Keratinocyte (primary cell): ENCODE data around the gene BICD1. TPM values are rescaled to one million over a fixed set of nuclear protein-coding genes. Genes with fewer than 3 reads are reported as not detected.

Source experiments
- DNase-seq: peaks from one replicate; pipeline ENCODE4 v3.0.0-alpha.2; 2011; ENCODE audit warnings: low read depth, missing footprints, low spot score
- FAIRE-seq: peaks from 2 replicates; lab custom pipeline; 2011; peaks lifted over from hg19 to GRCh38; lab: Jason Lieb, UNC
- H2AFZ ChIP-seq: 2 replicates; pipeline ENCODE4 v1.6.0; 2012; ENCODE audit warnings: low read length, control low read depth, inconsistent platforms; ENCODE audit not compliant: control insufficient read depth
- H3K27ac ChIP-seq: 2 replicates; pipeline ENCODE4 v1.5.1; 2011; ENCODE audit warnings: low read length; ENCODE audit not compliant: control insufficient read depth, insufficient read depth
- H3K27me3 ChIP-seq: 3 replicates; pipeline ENCODE4 v1.6.0; 2011; ENCODE audit warnings: low read length; ENCODE audit not compliant: control insufficient read depth, insufficient read depth; ENCODE audit errors: extremely low read depth
- H3K36me3 ChIP-seq, 2 experiments: 2 replicates in 1 of 2; 3 replicates in 1 of 2; pipeline ENCODE4 v1.5.1; 2011; ENCODE audit warnings: low read length in 2 of 2, mild to moderate bottlenecking in 1 of 2; ENCODE audit not compliant: control insufficient read depth in 2 of 2, insufficient read depth in 2 of 2; ENCODE audit errors: extremely low read depth in 1 of 2
- H3K4me1 ChIP-seq: 3 replicates; pipeline ENCODE4 v1.5.1; 2011; ENCODE audit warnings: low read length; ENCODE audit not compliant: control insufficient read depth, insufficient read depth; ENCODE audit errors: extremely low read depth
- H3K4me2 ChIP-seq: 3 replicates; pipeline ENCODE4 v1.6.0; 2011; ENCODE audit warnings: low read depth, low read length; ENCODE audit not compliant: control insufficient read depth, insufficient read depth; ENCODE audit errors: extremely low read depth
- H3K4me3 ChIP-seq, 3 experiments: fragments of 200-600 bp in 1 of 3; sonication (generic) in 1 of 3; 2 replicates in 2 of 3; 3 replicates in 1 of 3; pipeline ENCODE4 v1.5.1; 2011 to 2016; ENCODE audit warnings: low read length in 3 of 3, mild to moderate bottlenecking in 3 of 3, control low read depth in 2 of 3, inconsistent platforms in 1 of 3, low read depth in 1 of 3, mixed read lengths in 1 of 3, mixed run types in 1 of 3, moderate library complexity in 1 of 3; ENCODE audit not compliant: control insufficient read depth in 2 of 3, insufficient read depth in 2 of 3; ENCODE audit errors: extremely low read depth in 1 of 3
- H3K79me2 ChIP-seq: 2 replicates; pipeline ENCODE4 v1.6.0; 2012; ENCODE audit warnings: low read length; ENCODE audit not compliant: control insufficient read depth, insufficient read depth
- H3K9ac ChIP-seq: 3 replicates; pipeline ENCODE4 v1.6.0; 2011; ENCODE audit warnings: low read length; ENCODE audit not compliant: control insufficient read depth, insufficient read depth; ENCODE audit errors: extremely low read depth
- H3K9me1 ChIP-seq: 3 replicates; pipeline ENCODE4 v1.6.0; 2011; ENCODE audit warnings: low read length; ENCODE audit not compliant: control insufficient read depth, insufficient read depth; ENCODE audit errors: extremely low read depth
- H3K9me3 ChIP-seq: 2 replicates; pipeline ENCODE4 v1.5.1; 2012; ENCODE audit warnings: low read depth, low read length; ENCODE audit not compliant: control insufficient read depth
- H4K20me1 ChIP-seq: 3 replicates; pipeline ENCODE4 v1.6.0; 2011; ENCODE audit warnings: low read length; ENCODE audit not compliant: control insufficient read depth, insufficient read depth; ENCODE audit errors: extremely low read depth
- EZH2 ChIP-seq: IDR thresholded peaks from one replicate; pipeline ENCODE4 v1.6.1; 2012; ENCODE audit warnings: inconsistent platforms, mild to moderate bottlenecking, low read length, moderate library complexity
- dilution Hi-C: fragments of 300-500 bp; cut with MboI; formaldehyde crosslinking; loops from one replicate; pipeline ENCODE4 v1.7.0; 2020; ENCODE audit warnings: low sequenced_read_pairs; ENCODE audit not compliant: extremely low pct_ligation_motif_present
- polyA plus RNA-seq, 5 experiments: library from polyadenylated mRNA; depleted of rRNA in 3 of 5; stranded (reverse) in 3 of 5; stranded (forward) in 1 of 5; unstranded in 1 of 5; fragments of >200 nt; gene quantifications; 1 replicate in 1 of 5; 2 replicates in 3 of 5; 3 replicates in 1 of 5; pipeline versions ENCODE4 v1.2.1 to v1.2.3, GENCODE V29; 2011 to 2012; ENCODE audit warnings: missing spikeins in 2 of 5, low read depth in 1 of 5, low replicate concordance in 1 of 5
- TF ChIP-seq, protein P1 (sequence below), 3 experiments: IDR thresholded peaks in 1 of 3; conservative IDR thresholded peaks in 1 of 3; optimal IDR thresholded peaks in 1 of 3; 2 replicates in 2 of 3; 3 replicates in 1 of 3; pipeline versions ENCODE3 to v1.5.1; 2011; ENCODE audit warnings: low read length in 3 of 3, mild to moderate bottlenecking in 3 of 3, moderate library complexity in 2 of 3, control low read depth in 1 of 3, inconsistent platforms in 1 of 3; ENCODE audit not compliant: insufficient read depth in 2 of 3; ENCODE audit errors: extremely low read depth in 1 of 3

BICD1 gene
- polyA plus RNA-seq, 1 donor (not counting 4 experiments of a cell fraction or from before 2014, with no cell fraction given) = 10.2 TPM

DNA sequence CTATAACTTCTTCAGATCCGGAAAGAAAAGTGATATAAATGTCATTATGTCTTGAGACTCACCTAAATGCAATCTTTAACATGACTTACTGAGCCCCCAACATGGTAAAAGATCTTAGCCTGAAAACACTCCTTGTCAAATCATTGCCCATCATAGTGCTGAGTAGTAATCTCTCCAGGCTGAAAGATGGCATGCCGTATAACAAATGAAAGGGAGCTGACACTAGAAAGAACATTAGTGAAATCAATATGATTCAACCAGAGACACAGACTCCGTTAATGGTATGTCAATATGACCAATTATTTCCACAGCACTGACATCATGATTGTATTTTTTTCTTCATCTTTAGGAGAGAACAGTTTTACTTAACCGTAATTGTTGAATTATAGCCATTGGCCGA lies 54.4 kb downstream of the BICD1 start:
- Histone ChIP-seq H3K9ac (no peak overlapping the region), H3K9me1 (no peaks in the 10 kb centered on the region), H3K27me3 (no peaks in the 10 kb centered on the region), H3K27ac (no peak overlapping the region), H3K4me1 (peaks cover 6% of the 10 kb centered on the region), H3K36me3 (peaks cover 0 to 3% of the 10 kb centered on the region in 2 experiments), H3K4me3 (no peak overlapping the region), H3K79me2 (no peaks in the 10 kb centered on the region), H4K20me1 (no peaks in the 10 kb centered on the region), H3K4me2 (no peak overlapping the region), H3K9me3 (no peaks in the 10 kb centered on the region), H2AFZ (no peak overlapping the region)
- FAIRE-seq (no peak), DNase-seq (no peak)
- dilution Hi-C loops = no loop called here
- no peak for TF ChIP-seq EZH2
- TF ChIP-seq, protein P1, sequence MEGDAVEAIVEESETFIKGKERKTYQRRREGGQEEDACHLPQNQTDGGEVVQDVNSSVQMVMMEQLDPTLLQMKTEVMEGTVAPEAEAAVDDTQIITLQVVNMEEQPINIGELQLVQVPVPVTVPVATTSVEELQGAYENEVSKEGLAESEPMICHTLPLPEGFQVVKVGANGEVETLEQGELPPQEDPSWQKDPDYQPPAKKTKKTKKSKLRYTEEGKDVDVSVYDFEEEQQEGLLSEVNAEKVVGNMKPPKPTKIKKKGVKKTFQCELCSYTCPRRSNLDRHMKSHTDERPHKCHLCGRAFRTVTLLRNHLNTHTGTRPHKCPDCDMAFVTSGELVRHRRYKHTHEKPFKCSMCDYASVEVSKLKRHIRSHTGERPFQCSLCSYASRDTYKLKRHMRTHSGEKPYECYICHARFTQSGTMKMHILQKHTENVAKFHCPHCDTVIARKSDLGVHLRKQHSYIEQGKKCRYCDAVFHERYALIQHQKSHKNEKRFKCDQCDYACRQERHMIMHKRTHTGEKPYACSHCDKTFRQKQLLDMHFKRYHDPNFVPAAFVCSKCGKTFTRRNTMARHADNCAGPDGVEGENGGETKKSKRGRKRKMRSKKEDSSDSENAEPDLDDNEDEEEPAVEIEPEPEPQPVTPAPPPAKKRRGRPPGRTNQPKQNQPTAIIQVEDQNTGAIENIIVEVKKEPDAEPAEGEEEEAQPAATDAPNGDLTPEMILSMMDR (optimal IDR thresholded peaks at IDR 0.05 in 1 of 3, IDR thresholded peaks at IDR 0.05 in 1 of 3, conservative IDR thresholded peaks at IDR 0.05 in 1 of 3; ENCODE audit: extremely low read depth in 1 of 3, insufficient read depth in 2 of 3, low read length in 3 of 3) = no peak

- Histone ChIP-seq H3K27ac (no peak overlapping the region), H3K9ac (no peak overlapping the region), H3K9me1 (no peaks in the 10 kb centered on the region), H2AFZ (no peak overlapping the region), H3K9me3 (no peaks in the 10 kb centered on the region), H4K20me1 (no peaks in the 10 kb centered on the region), H3K4me2 (no peak overlapping the region), H3K36me3 (peaks cover 0 to 3% of the 10 kb centered on the region in 2 experiments), H3K4me1 (no peaks in the 10 kb centered on the region), H3K27me3 (no peaks in the 10 kb centered on the region), H3K4me3 (no peak overlapping the region), H3K79me2 (no peaks in the 10 kb centered on the region)
- DNase-seq (no peak), FAIRE-seq (no peak)
- dilution Hi-C loops = no loop called here
- TF ChIP-seq, protein P1 (optimal IDR thresholded peaks at IDR 0.05 in 1 of 3, IDR thresholded peaks at IDR 0.05 in 1 of 3, conservative IDR thresholded peaks at IDR 0.05 in 1 of 3; ENCODE audit: extremely low read depth in 1 of 3, insufficient read depth in 2 of 3, low read length in 3 of 3) = no peak
- TF ChIP-seq EZH2 = no peak
Measured at GRCh38 chr12:32163596-32163995, 56.9 kb downstream of the BICD1 start.
